ENCODE data around the gene IER5L. TPM values are rescaled to one million over a fixed set of nuclear protein-coding genes. Genes with fewer than 3 reads are reported as not detected.

Gene IER5L
- total and polyA plus RNA-seq, 4 donors = 0.40 to 3.3 (median 2.5) TPM

DNA sequence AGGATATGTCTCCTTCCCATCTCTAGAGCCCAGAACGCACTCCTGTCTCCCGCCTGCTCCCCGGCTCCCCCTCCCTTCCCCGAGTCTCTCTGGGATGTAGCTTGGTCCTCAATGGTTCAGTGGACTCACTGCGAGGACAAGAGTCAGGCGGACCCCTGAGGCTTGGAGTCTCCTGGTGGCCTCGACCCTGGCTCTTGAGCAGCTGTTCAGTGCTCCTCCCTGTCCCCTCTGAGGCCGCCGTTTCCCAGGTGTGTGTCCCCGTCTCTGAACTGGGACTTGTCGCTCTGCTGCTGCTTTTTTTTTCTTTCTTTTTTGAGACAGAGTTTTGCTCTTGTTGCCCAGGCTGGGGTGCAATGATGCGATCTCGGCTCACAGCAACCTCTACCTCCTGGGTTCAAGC lies 44.8 kb upstream of the IER5L start:
- Histone ChIP-seq H3K9ac (ENCODE audit: low read depth in 1 of 2, low read length in 2 of 2) (no peak overlapping the region), H3K4me1 (ENCODE audit: control insufficient read depth in 4 of 4, insufficient read depth in 4 of 4, low read length in 3 of 4) (no peaks in the 10 kb centered on the region), H3K9me3 (ENCODE audit: control insufficient read depth in 4 of 4, low read length in 3 of 4) (no peaks in the 10 kb centered on the region), H3K27ac (ENCODE audit: low read depth in 1 of 2, low read length in 2 of 2) (no peak overlapping the region), H3K27me3 (ENCODE audit: control insufficient read depth in 4 of 4, insufficient read depth in 4 of 4, low read length in 3 of 4) (no peaks in the 10 kb centered on the region), H3K36me3 (ENCODE audit: control insufficient read depth in 4 of 4, insufficient read depth in 3 of 4, low read depth in 1 of 4, low read length in 3 of 4) (no peaks in the 10 kb centered on the region), H3K4me3 (ENCODE audit: low read depth in 1 of 3, low read length in 3 of 3) (no peak overlapping the region)
- 94% methylated on average over 13 of the region's 13 CpGs for WGBS
- TF ChIP-seq, protein P1, sequence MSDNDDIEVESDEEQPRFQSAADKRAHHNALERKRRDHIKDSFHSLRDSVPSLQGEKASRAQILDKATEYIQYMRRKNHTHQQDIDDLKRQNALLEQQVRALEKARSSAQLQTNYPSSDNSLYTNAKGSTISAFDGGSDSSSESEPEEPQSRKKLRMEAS (IDR thresholded peaks at IDR 0.05) = no peak
- TF ChIP-seq RAD21 (IDR thresholded peaks at IDR 0.05) (no peak), JUND (IDR thresholded peaks at IDR 0.05) (no peak), HNF4G (IDR thresholded peaks at IDR 0.05) (no peak), TAF1 (conservative IDR thresholded peaks at IDR 0.05) (no peak), YY1 (IDR thresholded peaks at IDR 0.05) (no peak), FOXA2 (IDR thresholded peaks at IDR 0.05) (no peak), SP1 (IDR thresholded peaks at IDR 0.05) (no peak), FOXA1 (IDR thresholded peaks at IDR 0.05) (no peak), RXRA (IDR thresholded peaks at IDR 0.05) (no peak)
- TF ChIP-seq, protein P2, sequence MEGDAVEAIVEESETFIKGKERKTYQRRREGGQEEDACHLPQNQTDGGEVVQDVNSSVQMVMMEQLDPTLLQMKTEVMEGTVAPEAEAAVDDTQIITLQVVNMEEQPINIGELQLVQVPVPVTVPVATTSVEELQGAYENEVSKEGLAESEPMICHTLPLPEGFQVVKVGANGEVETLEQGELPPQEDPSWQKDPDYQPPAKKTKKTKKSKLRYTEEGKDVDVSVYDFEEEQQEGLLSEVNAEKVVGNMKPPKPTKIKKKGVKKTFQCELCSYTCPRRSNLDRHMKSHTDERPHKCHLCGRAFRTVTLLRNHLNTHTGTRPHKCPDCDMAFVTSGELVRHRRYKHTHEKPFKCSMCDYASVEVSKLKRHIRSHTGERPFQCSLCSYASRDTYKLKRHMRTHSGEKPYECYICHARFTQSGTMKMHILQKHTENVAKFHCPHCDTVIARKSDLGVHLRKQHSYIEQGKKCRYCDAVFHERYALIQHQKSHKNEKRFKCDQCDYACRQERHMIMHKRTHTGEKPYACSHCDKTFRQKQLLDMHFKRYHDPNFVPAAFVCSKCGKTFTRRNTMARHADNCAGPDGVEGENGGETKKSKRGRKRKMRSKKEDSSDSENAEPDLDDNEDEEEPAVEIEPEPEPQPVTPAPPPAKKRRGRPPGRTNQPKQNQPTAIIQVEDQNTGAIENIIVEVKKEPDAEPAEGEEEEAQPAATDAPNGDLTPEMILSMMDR (IDR thresholded peaks at IDR 0.05; ENCODE audit: low read depth, low read length, missing input control) = no peak
- TF ChIP-seq, protein P3, sequence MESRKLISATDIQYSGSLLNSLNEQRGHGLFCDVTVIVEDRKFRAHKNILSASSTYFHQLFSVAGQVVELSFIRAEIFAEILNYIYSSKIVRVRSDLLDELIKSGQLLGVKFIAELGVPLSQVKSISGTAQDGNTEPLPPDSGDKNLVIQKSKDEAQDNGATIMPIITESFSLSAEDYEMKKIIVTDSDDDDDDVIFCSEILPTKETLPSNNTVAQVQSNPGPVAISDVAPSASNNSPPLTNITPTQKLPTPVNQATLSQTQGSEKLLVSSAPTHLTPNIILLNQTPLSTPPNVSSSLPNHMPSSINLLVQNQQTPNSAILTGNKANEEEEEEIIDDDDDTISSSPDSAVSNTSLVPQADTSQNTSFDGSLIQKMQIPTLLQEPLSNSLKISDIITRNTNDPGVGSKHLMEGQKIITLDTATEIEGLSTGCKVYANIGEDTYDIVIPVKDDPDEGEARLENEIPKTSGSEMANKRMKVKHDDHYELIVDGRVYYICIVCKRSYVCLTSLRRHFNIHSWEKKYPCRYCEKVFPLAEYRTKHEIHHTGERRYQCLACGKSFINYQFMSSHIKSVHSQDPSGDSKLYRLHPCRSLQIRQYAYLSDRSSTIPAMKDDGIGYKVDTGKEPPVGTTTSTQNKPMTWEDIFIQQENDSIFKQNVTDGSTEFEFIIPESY (IDR thresholded peaks at IDR 0.05) = no peak
- TF ChIP-seq, protein P4, sequence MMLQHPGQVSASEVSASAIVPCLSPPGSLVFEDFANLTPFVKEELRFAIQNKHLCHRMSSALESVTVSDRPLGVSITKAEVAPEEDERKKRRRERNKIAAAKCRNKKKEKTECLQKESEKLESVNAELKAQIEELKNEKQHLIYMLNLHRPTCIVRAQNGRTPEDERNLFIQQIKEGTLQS (IDR thresholded peaks at IDR 0.05) = no peak
- TF ChIP-seq, protein P5, sequence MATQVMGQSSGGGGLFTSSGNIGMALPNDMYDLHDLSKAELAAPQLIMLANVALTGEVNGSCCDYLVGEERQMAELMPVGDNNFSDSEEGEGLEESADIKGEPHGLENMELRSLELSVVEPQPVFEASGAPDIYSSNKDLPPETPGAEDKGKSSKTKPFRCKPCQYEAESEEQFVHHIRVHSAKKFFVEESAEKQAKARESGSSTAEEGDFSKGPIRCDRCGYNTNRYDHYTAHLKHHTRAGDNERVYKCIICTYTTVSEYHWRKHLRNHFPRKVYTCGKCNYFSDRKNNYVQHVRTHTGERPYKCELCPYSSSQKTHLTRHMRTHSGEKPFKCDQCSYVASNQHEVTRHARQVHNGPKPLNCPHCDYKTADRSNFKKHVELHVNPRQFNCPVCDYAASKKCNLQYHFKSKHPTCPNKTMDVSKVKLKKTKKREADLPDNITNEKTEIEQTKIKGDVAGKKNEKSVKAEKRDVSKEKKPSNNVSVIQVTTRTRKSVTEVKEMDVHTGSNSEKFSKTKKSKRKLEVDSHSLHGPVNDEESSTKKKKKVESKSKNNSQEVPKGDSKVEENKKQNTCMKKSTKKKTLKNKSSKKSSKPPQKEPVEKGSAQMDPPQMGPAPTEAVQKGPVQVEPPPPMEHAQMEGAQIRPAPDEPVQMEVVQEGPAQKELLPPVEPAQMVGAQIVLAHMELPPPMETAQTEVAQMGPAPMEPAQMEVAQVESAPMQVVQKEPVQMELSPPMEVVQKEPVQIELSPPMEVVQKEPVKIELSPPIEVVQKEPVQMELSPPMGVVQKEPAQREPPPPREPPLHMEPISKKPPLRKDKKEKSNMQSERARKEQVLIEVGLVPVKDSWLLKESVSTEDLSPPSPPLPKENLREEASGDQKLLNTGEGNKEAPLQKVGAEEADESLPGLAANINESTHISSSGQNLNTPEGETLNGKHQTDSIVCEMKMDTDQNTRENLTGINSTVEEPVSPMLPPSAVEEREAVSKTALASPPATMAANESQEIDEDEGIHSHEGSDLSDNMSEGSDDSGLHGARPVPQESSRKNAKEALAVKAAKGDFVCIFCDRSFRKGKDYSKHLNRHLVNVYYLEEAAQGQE (IDR thresholded peaks at IDR 0.05) = no peak
- DNase-seq (ENCODE audit: low spot score) = no peak

- WGBS = 81% methylated on average over 15 of the region's 15 CpGs
- Histone ChIP-seq H3K27ac (ENCODE audit: low read depth in 1 of 2, low read length in 2 of 2) (no peak overlapping the region), H3K27me3 (ENCODE audit: control insufficient read depth in 4 of 4, insufficient read depth in 4 of 4, low read length in 3 of 4) (no peaks in the 10 kb centered on the region), H3K36me3 (ENCODE audit: control insufficient read depth in 4 of 4, insufficient read depth in 3 of 4, low read depth in 1 of 4, low read length in 3 of 4) (no peaks in the 10 kb centered on the region), H3K4me1 (ENCODE audit: control insufficient read depth in 4 of 4, insufficient read depth in 4 of 4, low read length in 3 of 4) (no peaks in the 10 kb centered on the region), H3K9me3 (ENCODE audit: control insufficient read depth in 4 of 4, low read length in 3 of 4) (no peaks in the 10 kb centered on the region), H3K9ac (ENCODE audit: low read depth in 1 of 2, low read length in 2 of 2) (no peak overlapping the region), H3K4me3 (ENCODE audit: low read depth in 1 of 3, low read length in 3 of 3) (no peak overlapping the region)
- no peak for TF ChIP-seq RXRA (IDR thresholded peaks at IDR 0.05)
- no peak for TF ChIP-seq GABPA (IDR thresholded peaks at IDR 0.05 in 1 of 2, conservative IDR thresholded peaks at IDR 0.05 in 1 of 2)
- no peak for TF ChIP-seq HNF4A (conservative IDR thresholded peaks at IDR 0.05)
- TF ChIP-seq, protein P5 (IDR thresholded peaks at IDR 0.05) = no peak
- TF ChIP-seq, protein P1 (IDR thresholded peaks at IDR 0.05) = no peak
- TF ChIP-seq, protein P2 (IDR thresholded peaks at IDR 0.05; ENCODE audit: low read depth, low read length, missing input control) = no peak
- TF ChIP-seq, protein P4 (IDR thresholded peaks at IDR 0.05) = no peak
- no peak for TF ChIP-seq JUND (IDR thresholded peaks at IDR 0.05)
- no peak for DNase-seq (ENCODE audit: low spot score)
Measured at GRCh38 chr9:129221979-129222635, 44.0 kb upstream of the IER5L start.

Data from liver (tissue), 9 donors.